GM23248 (cell line): ENCODE measurements around the gene TRRAP. TPM values are rescaled to one million over a fixed set of nuclear protein-coding genes. Genes with fewer than 3 reads are reported as not detected.

ENCODE experiments used
- DNase-seq: peaks from one replicate; pipeline ENCODE4 v3.0.0-alpha.2; 2015
- H2AFZ ChIP-seq: fragments of 200-600 bp; sonication (generic); 2 replicates; pipeline ENCODE4 v1.6.1; 2016; ENCODE audit warnings: antibody characterized with exemption
- H3F3A ChIP-seq: fragments of 200-600 bp; sonication (generic); 2 replicates; pipeline ENCODE4 v1.6.1; 2016; ENCODE audit warnings: mild to moderate bottlenecking, antibody characterized with exemption, mixed run types; ENCODE audit not compliant: insufficient read depth
- H3K27ac ChIP-seq: fragments of 200-600 bp; sonication (generic); 2 replicates; pipeline ENCODE4 v1.5.1; 2016; ENCODE audit warnings: mild to moderate bottlenecking
- H3K27me3 ChIP-seq: fragments of 200-600 bp; sonication (generic); replicated peaks from 2 replicates; pipeline ENCODE4 v1.6.1; 2016; ENCODE audit warnings: mild to moderate bottlenecking; ENCODE audit not compliant: insufficient read depth
- H3K36me3 ChIP-seq: fragments of 200-600 bp; sonication (generic); 2 replicates; pipeline ENCODE4 v1.6.1; 2016; ENCODE audit warnings: low read depth, mild to moderate bottlenecking
- H3K4me1 ChIP-seq: fragments of 200-600 bp; sonication (generic); 2 replicates; pipeline ENCODE4 v1.6.1; 2016; ENCODE audit warnings: mild to moderate bottlenecking; ENCODE audit not compliant: insufficient read depth
- H3K4me2 ChIP-seq: fragments of 200-600 bp; sonication (generic); one replicate; pipeline ENCODE4 v1.6.1; 2016; ENCODE audit warnings: mild to moderate bottlenecking; ENCODE audit not compliant: unreplicated experiment
- H3K4me3 ChIP-seq: fragments of 200-600 bp; sonication (generic); 2 replicates; pipeline ENCODE4 v1.5.1; 2016; ENCODE audit warnings: mild to moderate bottlenecking
- H3K79me2 ChIP-seq: fragments of 200-600 bp; sonication (generic); 2 replicates; pipeline ENCODE4 v1.6.1; 2016; ENCODE audit warnings: mild to moderate bottlenecking; ENCODE audit not compliant: insufficient read depth
- H3K9ac ChIP-seq: fragments of 200-600 bp; sonication (generic); 2 replicates; pipeline ENCODE4 v1.6.1; 2016; ENCODE audit warnings: mild to moderate bottlenecking
- H3K9me2 ChIP-seq: fragments of 200-600 bp; sonication (generic); 2 replicates; pipeline ENCODE4 v1.6.1; 2016; ENCODE audit warnings: mixed run types, mild to moderate bottlenecking, moderate library complexity; ENCODE audit not compliant: insufficient read depth
- H3K9me3 ChIP-seq: fragments of 200-600 bp; sonication (generic); one replicate; pipeline ENCODE4 v1.6.1; 2017; ENCODE audit warnings: low read depth
- H4K20me1 ChIP-seq: fragments of 200-600 bp; sonication (generic); 2 replicates; pipeline ENCODE4 v1.6.0; 2016; ENCODE audit not compliant: insufficient read depth
- EZH2 ChIP-seq: fragments of 200-600 bp; sonication (generic); IDR thresholded peaks from 2 replicates; pipeline ENCODE4 v1.6.1; 2018; ENCODE audit warnings: antibody characterized with exemption, mild to moderate bottlenecking; ENCODE audit not compliant: insufficient read depth, poor library complexity, severe bottlenecking
- EZH2phosphoT487 ChIP-seq: fragments of 200-600 bp; sonication (generic); IDR thresholded peaks from 2 replicates; pipeline ENCODE4 v1.6.1; 2018; ENCODE audit warnings: antibody characterized with exemption, moderate library complexity, mild to moderate bottlenecking, low read depth; ENCODE audit not compliant: insufficient read depth
- WGBS, 2 experiments: methylation state at CpG; one replicate each; pipeline ENCODE4 v1.1.6; 2015 to 2017; ENCODE audit warnings: low lambda C conversion rate in 2 of 2, low coverage in 1 of 2; ENCODE audit errors: missing lambda C conversion rate in 2 of 2; 5-methylcytosine and 5-hydroxymethylcytosine counted together
- in situ Hi-C: fragments of 300-500 bp; cut with MboI; formaldehyde crosslinking; loops from 2 replicates; pipeline ENCODE4 v1.15.0; 2020
- polyA plus RNA-seq: library from polyadenylated mRNA; unstranded; fragments of >200 nt; fragmentation: Nextera tagmentation; extraction: Ambion mirVana; gene quantifications from 2 replicates; pipeline ENCODE4 v1.2.1, GENCODE V29; 2016
- total RNA-seq: library from RNA; depleted of rRNA; stranded (reverse); fragments of >200 nt; shearing (Covaris generic); gene quantifications from 2 replicates; pipeline ENCODE4 v1.2.3, GENCODE V29; 2014

The TRRAP gene
- total and polyA plus RNA-seq, 2 experiments from 2014 or later = 4.8 to 11.3 TPM

DNA sequence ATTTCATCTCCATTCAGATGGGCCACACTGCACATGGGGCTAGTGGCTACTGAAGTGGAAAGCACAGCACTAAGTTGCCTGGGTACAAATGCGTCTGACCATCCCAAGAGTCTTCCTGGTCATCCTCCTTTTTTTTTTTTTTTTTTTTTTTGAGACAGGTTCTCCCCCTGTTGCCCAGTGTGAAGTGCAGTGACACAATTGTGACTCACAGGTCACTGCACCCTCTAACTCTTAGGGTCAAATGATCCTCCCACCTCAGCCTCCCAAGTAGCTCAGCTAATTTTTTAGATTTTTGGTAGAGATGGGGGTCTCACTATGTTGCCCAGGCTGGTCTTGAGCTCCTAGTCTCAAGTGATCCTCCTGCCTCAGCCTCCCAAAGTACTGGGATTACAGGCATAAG, 3.4 kb upstream of the TRRAP start:
- no peaks in the 10 kb centered on the region for H3K4me1 ChIP-seq
- no peak overlapping the region for H3K9ac ChIP-seq
- H3K4me3 ChIP-seq = no peak overlapping the region
- no peak overlapping the region for H3K4me2 ChIP-seq
- H4K20me1 ChIP-seq = no peaks in the 10 kb centered on the region
- no peaks in the 10 kb centered on the region for H3K9me3 ChIP-seq
- H3F3A ChIP-seq = no peaks in the 10 kb centered on the region
- no peak overlapping the region for H3K27ac ChIP-seq
- no peaks in the 10 kb centered on the region for H3K27me3 ChIP-seq
- peaks cover 14% of the 10 kb centered on the region for H3K79me2 ChIP-seq
- TF ChIP-seq EZH2 = no peak
- no peak for TF ChIP-seq EZH2phosphoT487
- in situ Hi-C loops = no loop called here
- H2AFZ ChIP-seq = no peak overlapping the region
- no peaks in the 10 kb centered on the region for H3K36me3 ChIP-seq
- no peak for DNase-seq
- 80 to 86% methylated on average over 1 of the region's 1 CpG for WGBS, 2 experiments
- H3K9me2 ChIP-seq = no peaks in the 10 kb centered on the region

DNA sequence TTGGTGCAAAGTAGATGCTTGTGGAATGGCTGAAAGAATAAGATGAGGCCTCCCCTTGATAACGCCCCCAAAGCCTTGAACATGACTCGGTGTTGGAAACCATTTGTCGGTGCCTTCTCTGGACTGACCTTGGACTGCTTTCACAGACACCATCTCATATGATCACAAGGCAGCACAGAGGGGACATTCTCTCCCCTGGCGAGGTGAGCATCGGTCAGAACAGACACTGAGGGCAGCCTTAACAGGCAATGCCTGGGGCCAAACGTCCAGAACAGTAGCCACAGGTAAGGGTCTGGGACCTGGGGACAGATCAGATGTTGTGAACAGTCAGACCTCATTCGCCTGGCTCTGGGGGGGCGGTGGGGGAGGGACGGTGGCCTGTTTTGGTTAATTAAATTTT, 2.8 kb upstream of the TRRAP start:
- Histone ChIP-seq H3K4me1 (no peaks in the 10 kb centered on the region), H3K36me3 (no peaks in the 10 kb centered on the region), H3K27ac (no peak overlapping the region), H3K4me2 (no peak overlapping the region), H3K9me3 (no peaks in the 10 kb centered on the region), H3K27me3 (no peaks in the 10 kb centered on the region), H3K9ac (no peak overlapping the region), H4K20me1 (peaks cover 2% of the 10 kb centered on the region; the same call in 1 of the 2 replicates), H3K79me2 (peaks cover 20% of the 10 kb centered on the region), H3K9me2 (no peaks in the 10 kb centered on the region), H2AFZ (no peak overlapping the region), H3F3A (no peaks in the 10 kb centered on the region), H3K4me3 (no peak overlapping the region)
- in situ Hi-C loops = no loop called here
- DNase-seq = no peak
- no peak for TF ChIP-seq EZH2phosphoT487
- TF ChIP-seq EZH2 = no peak
- 69 to 75% methylated on average over 8 to 9 of the region's 9 CpGs for WGBS, 2 experiments

DNA sequence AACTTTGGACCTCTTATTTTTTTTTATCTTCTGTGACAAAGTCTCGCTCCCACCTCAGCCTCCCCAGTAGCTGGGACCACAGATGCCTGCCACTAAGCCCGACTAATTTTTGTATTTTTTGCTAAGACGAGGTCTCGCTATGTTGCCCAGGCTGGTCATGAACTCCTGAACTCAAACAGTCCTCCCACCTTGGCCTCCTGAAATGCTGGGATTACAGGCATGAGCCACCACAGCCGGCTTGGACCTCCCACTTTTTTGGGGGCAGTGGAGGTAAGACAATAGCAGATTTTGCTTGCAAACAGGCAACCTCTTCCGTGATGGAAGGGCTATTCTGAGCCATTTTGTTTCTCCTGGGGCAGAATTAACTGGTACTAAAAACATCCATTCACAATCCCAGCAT, 1.2 kb upstream of the TRRAP start:
- H3F3A ChIP-seq = no peaks in the 10 kb centered on the region
- no peaks in the 10 kb centered on the region for H3K9me2 ChIP-seq
- H3K4me2 ChIP-seq = no peak overlapping the region
- H2AFZ ChIP-seq = no peak overlapping the region
- 0 out of 2 replicates have a peak, but pooled peaks cover 7% of the 10 kb centered on the region for H3K36me3 ChIP-seq
- H3K4me1 ChIP-seq = no peaks in the 10 kb centered on the region
- DNase-seq = no peak
- WGBS, 2 experiments = 88 to 90% methylated on average over 6 of the region's 6 CpGs
- no peaks in the 10 kb centered on the region for H3K9me3 ChIP-seq
- H4K20me1 ChIP-seq = peaks cover 2% of the 10 kb centered on the region; the same call in 1 of the 2 replicates
- TF ChIP-seq EZH2 = no peak
- TF ChIP-seq EZH2phosphoT487 = no peak
- H3K27me3 ChIP-seq = no peaks in the 10 kb centered on the region
- no peak overlapping the region for H3K9ac ChIP-seq
- in situ Hi-C loops = no loop called here
- peaks cover 36% of the 10 kb centered on the region for H3K79me2 ChIP-seq
- H3K4me3 ChIP-seq = no peak overlapping the region
- H3K27ac ChIP-seq = no peak overlapping the region

DNA sequence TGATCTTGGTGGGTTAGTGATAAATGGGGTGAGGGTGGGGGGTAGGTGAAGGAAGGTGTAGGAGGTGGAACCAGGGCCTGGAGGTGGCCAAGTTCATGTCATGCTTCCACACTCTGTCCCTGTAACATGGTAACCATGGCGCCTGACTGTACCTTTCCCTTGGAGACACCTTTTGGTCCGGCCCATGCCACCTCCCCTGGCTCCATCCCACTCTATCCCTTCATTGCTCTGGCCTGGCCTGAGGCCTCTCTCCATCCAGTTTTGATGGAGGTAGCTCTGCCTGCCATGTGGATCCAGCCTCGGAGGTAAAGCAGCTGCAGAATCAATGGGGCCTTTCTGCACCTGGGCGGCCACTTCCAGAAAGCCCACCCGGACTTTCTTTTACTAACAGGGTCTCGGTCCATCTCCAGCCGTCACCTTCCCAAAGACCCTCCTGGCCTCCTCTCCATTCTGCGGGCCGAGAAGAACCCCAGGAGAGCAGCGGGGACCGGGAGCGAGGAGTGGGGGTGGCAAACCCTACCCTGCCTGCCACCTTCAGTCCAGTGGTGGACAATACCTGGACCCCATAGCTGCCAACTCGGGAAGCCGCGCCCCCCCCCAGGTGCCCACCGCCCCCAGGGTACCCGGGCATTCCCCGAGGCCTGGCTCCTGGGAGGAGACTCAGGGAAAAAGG, 504 bp upstream of the TRRAP start:
- in situ Hi-C loops = no loop called here
- Histone ChIP-seq H3K27ac (no peak overlapping the region), H3K9me3 (no peaks in the 10 kb centered on the region)

More for the DNA sequence above, 504 bp upstream of the TRRAP start:
- no peak for DNase-seq
- Histone ChIP-seq H4K20me1 (peaks cover 2% of the 10 kb centered on the region; the same call in 1 of the 2 replicates), H3K79me2 (peaks cover 42% of the 10 kb centered on the region), H3K4me3 (peak overlapping the region; percentile 92), H3K27me3 (no peaks in the 10 kb centered on the region), H3K4me1 (no peaks in the 10 kb centered on the region), H3K4me2 (peak overlapping the region; percentile 92), H3K9ac (peak overlapping the region; percentile 97), H3F3A (no peaks in the 10 kb centered on the region), H3K9me2 (no peaks in the 10 kb centered on the region), H2AFZ (peak overlapping the region; percentile 98), H3K36me3 (peaks cover 13% of the 10 kb centered on the region; the same call in 1 of the 2 replicates)
- TF ChIP-seq EZH2phosphoT487 (no peak), EZH2 (no peak)
- 25 to 26% methylated on average over 16 to 17 of the region's 18 CpGs for WGBS, 2 experiments
